GM19025 (cell line): ENCODE results near the gene MGARP.
"Not testable (repeated sequence)": the region's sequence is repeated elsewhere in the genome, so short reads cannot be mapped to it uniquely, and the experiment has no call there.

ENCODE experiments used
- ATAC-seq: cut with Tn5 transposase; IDR thresholded peaks from one replicate; pipeline ENCODE4 v1.9.1; 2021; ENCODE audit warnings: mild to moderate bottlenecking, low read depth, moderate library complexity; ENCODE audit not compliant: unreplicated experiment

The MGARP gene

DNA sequence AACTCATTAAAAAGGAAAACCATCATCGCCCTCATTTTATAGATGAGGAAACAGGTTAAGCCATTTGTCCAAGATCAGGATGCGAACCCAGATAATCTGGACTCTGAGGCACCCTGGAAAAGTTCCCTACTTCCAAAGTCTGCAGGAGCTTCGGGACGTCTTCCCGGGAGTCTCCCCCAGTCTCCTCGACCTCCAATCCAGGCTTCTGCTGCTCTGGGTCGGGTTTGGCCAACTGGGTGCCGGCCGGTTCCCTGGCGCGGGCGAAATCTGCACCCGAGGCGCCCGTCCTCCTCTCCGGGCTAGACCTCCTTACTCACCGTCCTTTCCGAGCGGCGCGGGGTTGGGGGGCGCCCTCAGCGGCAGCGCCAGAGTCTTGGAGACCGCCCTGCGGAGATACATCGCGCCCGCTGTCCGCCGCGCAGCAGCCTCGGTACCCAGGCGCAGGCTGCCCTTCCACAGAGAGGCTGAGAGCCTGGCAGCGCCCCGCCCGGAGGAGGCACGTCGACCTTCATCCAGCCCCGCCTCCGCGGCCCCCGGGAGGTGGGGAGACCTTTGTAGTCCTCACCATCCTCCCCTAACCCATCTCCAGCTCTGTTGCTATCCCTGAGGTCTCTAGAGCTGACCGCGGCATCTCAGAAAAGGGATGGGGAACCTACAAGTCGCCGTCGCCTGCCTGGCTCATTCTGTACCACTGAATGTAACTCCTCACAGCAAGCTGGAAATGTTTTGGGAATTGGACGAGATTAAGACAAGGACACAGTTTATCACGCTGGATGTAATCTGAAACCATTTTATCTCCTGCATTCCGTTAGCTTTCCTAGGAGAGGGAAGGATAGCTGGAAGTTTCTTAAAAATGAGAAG, at the start of gene MGARP:
TSS of gene MGARP (minus strand) at position 466 of the 861 bp plus-strand sequence. CDS start at position 399, 67 bp downstream.
- no peak for ATAC-seq

- ATAC-seq = no peak
Measured at GRCh38 chr4:139329665-139330200, 49.7 kb upstream of the MGARP start.

GRCh38 chr4:139324620-139325019, 44.6 kb upstream of the MGARP start:
- no peak for ATAC-seq

DNA sequence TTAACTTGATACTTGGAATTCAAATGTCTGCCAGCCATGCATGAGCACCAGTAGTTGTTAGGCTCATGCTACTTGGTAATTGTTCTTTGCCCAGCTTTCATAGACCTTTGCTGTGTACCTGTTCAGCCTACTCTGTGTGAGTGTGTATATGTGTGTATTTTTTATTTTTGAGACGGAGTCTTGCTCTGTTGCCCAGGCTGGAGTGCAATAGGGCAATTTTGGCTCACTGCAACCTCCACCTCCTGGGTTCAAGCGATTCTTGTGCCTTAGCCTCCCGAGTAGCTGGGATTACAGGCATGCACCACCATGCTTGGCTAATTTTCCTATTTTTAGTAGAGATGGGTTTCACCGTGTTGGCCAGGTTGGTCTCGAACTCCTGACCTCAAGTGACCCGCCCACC, 42.5 kb upstream of the MGARP start:
- ATAC-seq = not testable (repeated sequence)

DNA sequence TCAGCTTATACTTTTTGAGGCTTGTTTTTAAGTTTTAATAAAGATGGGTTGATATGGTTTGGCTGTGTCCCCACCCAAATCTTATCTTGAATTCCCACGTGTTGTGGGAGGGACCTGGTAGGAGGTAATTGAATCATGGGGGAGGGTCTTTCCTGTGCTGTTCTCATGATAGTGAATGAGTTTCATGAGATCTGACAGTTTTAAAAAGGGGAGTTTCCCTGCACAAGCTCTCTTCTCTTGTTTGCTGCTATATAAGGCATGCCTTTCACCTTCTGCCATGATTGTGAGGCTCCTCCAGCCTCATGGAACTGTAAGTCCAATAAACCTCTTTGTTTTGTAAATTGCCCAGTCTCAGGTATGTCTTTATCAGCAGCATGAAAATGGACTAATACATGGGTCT, 42.0 kb upstream of the MGARP start:
- not testable (repeated sequence) for ATAC-seq

DNA sequence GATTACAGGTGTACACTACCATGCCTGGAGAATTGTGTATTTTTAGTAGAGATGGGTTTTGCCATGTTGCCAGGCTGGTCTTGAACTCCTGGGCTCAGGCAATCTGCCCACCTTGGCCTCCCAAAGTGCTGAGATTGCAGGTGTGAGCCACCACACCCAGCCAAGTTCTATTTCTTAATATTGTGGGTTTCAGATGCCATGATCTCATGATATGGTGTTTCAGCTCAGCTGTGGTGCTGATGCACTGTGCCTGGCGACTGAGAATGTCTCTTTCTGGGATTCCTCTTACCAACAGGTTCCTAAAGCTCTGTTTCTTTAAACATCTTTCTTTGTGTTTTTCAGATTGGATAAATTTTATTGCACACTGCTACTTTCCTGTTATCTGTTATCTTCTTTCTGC, 39.5 kb upstream of the MGARP start:
- ATAC-seq = no peak

- no peak for ATAC-seq
Measured at GRCh38 chr4:139317635-139318034, 37.6 kb upstream of the MGARP start.

DNA sequence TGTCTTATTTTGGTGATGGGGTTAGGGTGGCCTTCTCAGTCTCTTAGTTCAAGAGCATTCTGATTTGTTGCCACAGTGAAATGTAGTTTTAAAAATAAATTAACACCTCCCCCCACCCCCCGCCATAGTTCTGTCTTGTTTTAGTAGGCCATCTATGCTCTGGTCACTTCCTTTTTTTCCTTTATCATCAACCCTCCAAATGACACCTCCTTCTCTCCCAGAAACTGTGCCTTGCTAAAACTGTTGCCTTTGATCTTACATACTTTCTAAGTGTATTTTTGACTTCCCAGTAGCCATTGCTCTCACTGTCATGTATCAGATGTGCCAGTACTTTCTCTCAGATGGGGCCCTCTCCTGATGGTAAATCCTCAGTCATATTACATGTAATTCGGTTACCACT, 36.7 kb upstream of the MGARP start:
- ATAC-seq = no peak

DNA sequence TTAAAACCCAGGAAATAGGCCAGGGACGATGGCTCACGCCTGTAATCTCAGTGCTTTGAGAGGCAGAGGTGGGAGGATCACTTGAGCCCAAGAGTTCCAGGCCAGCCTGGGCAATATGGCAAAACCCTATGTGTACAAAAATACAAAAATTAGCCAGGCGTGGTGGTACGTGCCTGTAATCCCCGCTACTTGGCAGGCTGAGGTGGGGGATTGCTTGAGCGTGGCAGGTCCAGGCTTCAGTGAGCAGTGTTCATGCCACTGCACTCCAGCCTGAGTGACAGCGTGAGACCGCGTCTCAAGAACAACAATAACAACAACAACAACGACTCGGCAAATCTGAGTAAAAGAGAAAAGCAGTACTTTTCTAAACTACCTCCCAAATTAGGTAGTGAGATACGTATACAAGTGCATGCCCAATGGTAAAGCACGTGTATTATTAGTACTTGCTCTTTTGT, 35.2 kb upstream of the MGARP start:
- ATAC-seq = no peak

DNA sequence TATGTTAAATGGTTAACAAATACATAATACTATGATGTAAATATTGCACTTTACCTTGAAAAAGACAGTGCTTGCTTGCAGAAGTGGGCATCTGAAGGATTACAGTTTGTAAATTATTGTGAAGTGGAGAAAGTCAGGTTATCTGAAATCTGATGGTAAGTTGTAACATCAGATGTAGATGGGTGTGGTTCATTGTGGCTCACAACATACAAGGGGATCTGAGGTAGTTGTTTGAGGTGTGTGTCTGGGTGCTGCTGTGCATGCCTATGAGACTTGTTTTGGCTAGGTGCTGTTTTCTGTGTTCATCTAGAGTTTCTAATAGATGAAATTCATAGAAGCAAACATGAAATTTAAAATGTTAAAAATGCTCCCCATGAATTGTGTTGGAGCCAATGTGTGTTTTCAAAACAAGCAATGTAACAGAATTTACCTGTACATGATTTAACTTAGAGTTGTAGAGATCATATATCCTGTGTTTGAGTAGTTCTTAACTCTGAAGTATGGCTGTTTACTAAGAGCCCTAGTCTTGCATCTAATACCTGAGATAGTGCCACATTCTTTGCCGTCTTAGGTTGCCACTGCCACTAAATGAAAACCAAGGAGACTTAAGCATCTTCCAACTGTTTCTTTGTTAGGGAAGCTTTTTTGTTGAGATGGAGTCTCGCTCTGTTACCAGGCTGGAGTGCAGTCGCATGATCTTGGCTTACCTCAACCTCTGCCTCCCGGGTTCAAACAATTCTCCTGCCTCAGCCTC, 34.2 kb upstream of the MGARP start:
- no peak for ATAC-seq

GRCh38 chr4:139313414-139313813, 33.4 kb upstream of the MGARP start:
- not testable (repeated sequence) for ATAC-seq

DNA sequence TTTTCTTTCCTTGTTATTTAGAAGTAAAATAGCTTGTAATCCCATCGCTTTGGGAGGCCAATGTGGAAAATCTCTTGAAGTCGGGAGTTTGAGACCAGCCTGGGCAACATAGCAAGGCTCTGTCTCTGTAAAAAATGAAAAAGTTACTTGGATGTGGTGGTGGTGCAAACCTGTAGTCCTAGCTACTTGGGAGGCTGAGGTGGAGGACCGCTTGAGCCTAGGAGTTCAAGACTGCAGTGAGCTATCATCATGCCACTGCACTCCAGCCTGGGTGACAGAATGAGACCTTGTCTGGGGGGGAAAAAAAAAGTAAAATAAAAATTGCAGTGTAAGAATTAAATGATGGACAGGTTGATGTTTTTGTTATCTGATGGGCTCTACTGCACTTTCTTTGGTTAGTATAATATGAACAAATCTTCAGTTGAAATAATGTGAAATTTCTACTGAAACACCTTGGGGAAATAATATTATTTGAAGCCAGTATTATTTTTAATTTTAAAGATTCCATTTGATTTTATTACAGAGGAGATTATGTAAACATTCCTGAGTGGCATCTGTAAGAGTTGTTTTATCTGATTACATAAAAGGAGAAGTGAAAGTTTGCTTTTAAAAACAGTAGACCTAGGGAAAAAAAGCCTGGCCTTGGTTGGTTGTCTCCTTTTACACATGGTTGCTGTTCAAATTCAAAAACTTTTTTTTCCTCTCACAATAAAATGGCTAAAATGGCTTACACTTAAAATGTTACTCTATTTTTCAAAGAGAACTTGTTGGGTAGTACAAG, 32.7 kb upstream of the MGARP start:
- no peak for ATAC-seq

GRCh38 chr4:139311909-139312308, 31.9 kb upstream of the MGARP start:
- ATAC-seq = no peak

GRCh38 chr4:139304920-139305319, 24.9 kb upstream of the MGARP start:
- no peak for ATAC-seq

DNA sequence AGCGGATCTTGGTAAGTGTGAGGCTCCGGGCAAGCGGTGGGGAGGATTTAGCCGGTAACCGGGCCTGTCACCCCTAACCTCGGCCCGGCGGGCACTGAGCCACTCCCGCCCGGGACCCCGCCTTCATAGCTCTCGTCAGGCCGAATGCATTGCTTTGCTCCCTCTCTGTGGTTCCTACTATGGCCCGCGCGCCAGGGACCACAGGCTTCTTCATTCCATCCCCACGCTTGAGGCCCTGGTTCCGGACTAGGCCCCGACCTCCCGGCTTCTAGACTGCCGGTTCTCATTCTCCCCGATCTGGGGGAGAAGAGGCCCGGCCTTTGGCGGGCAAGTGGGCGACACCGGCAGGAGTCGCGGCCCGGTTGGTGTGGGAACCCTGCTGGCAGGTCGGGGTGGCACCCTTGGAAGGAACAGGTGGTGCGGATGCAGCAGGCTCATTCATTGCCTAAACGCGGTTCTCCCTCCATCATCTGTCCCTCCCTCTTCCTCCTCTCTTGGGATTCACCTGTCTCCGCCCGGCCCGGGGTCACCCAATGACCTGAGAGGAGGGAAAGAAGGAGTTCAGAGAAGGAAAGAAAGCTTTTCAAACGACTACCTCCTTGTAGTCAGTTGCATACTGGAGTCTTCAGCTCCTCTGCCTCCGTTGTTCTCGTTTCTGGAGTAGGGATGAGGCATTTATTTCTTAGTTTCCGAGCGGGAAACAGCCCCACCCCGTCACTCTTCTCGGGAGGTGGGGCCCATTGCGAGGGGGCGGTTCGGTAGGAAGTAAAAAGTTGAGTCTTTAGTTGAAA, 22.0 kb upstream of the MGARP start, which contains the start of gene NDUFC1:
TSS of gene NDUFC1 (minus strand) at position 657 of the 791 bp plus-strand sequence. CDS start 6,679 bp downstream, outside the sequence.
- ATAC-seq = peak; percentile 37

GRCh38 chr4:139301113-139301820, 21.2 kb upstream of the MGARP start, which contains the start of gene NAA15:
TSS of gene NAA15 (plus strand) at chr4:139301505. CDS start at chr4:139301778, 273 bp downstream.
- ATAC-seq = peak; percentile 88

DNA sequence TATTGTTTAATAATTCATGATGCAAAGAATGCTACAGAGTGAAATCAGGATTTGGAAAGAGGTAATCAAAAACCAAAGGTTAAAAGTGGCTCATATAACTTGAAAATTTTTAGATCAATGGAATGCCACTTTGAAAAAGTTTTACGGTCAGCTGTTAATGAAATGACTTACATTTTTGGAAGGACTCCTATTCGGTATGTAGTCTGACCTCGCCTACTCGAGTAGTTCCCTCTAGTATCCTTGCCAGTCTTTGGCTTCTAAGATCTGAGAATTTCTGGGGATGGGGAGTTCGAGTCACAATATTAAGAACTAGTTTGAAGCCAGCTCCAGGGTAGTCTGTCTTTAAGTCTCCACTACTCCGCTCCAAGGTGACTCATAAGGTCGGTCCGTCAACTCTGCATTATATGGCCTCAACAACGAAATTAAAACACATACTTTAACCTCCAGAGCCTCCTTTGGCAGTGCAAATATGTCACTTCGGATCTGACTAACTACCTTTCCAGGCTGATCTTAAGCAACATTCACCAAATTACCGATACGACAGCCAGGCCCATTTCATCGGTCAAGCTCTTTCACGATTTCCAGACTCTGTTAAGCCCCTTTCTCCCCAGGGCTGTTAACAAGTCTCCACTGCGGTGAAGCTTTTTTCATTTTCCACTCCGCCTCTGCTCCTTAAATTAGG, 20.5 kb upstream of the MGARP start:
- ATAC-seq = peak; percentile 4

DNA sequence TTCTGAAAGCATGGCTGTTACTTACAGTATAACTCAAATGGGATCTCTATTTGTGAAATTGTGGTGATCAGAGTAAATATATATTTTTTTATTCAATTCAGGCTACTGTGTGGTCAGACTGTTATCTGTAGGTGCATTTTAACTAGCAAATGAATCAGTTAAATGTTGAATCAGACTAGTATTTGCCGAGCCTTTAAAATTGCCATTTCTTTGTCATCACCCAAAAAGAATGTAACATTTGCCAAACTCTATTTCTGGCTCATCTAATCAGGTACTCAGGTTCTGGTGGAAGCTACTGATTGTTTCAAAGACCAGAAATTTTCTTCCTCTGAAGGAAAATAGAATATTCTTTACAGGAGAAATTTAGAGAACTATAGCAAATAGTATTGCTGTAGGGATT, 19.5 kb upstream of the MGARP start:
- ATAC-seq = no peak
